ENCODE data around the gene SCML1. TPM values are rescaled to one million over a fixed set of nuclear protein-coding genes. Genes with fewer than 3 reads are reported as not detected.

SCML1 gene
- total RNA-seq, 1 donor from 2014 or later: 4.0 TPM

DNA sequence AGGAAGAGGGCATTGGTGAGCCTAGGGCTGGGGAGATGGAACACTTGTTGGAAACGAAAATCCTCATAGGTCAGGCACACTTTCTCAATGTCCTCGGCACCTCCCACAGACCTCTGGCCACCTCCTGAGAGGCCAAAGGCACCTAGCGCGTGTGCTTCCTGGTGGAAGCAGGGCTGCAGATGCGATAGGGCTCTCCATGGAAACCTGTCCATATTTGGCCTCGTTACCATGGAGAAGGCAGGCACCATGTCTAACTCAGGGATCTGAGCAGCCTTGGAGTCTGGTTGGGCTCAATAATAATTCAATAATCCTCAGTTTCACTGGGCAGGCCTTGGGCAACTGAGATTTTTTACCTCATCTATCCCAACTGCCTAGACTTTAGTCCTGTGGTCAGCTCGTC is 65.5 kb downstream of the SCML1 start:
- no peaks in the 10 kb centered on the region for H3K36me3 ChIP-seq (ENCODE audit: control insufficient read depth, insufficient read depth, low read length)
- H3K4me3 ChIP-seq (ENCODE audit: low read depth, low read length): no peak overlapping the region
- DNase-seq (ENCODE audit: low read depth): no peak
- H3K27me3 ChIP-seq (ENCODE audit: control insufficient read depth, insufficient read depth, low read length): no peaks in the 10 kb centered on the region
- TF ChIP-seq, protein P1, sequence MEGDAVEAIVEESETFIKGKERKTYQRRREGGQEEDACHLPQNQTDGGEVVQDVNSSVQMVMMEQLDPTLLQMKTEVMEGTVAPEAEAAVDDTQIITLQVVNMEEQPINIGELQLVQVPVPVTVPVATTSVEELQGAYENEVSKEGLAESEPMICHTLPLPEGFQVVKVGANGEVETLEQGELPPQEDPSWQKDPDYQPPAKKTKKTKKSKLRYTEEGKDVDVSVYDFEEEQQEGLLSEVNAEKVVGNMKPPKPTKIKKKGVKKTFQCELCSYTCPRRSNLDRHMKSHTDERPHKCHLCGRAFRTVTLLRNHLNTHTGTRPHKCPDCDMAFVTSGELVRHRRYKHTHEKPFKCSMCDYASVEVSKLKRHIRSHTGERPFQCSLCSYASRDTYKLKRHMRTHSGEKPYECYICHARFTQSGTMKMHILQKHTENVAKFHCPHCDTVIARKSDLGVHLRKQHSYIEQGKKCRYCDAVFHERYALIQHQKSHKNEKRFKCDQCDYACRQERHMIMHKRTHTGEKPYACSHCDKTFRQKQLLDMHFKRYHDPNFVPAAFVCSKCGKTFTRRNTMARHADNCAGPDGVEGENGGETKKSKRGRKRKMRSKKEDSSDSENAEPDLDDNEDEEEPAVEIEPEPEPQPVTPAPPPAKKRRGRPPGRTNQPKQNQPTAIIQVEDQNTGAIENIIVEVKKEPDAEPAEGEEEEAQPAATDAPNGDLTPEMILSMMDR (IDR thresholded peaks at IDR 0.05; ENCODE audit: insufficient read depth, low read length, poor library complexity, severe bottlenecking): no peak

DNA sequence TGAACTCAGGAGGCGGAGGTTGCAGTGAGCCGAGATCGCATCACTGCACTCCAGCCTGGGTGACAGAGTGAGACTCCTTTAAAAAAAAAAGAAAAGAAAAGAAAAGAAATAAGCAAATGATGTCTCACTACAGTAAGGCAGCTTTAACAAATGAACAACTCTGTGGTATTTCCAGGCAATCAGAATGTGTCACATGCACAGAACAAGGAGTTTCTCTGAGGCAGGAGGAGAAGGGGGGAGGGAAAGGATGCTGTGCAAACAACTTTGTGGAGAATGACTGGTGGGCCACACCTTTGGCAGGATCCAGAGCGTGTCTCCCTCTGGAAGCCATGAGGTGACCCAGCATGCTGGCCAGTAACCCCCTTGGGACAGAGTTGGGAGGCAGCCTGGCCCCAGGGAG is 66.2 kb downstream of the SCML1 start:
- TF ChIP-seq, protein P1 (IDR thresholded peaks at IDR 0.05; ENCODE audit: insufficient read depth, low read length, poor library complexity, severe bottlenecking): no peak
- no peak overlapping the region for H3K4me3 ChIP-seq (ENCODE audit: low read depth, low read length)
- no peaks in the 10 kb centered on the region for H3K27me3 ChIP-seq (ENCODE audit: control insufficient read depth, insufficient read depth, low read length)
- no peaks in the 10 kb centered on the region for H3K36me3 ChIP-seq (ENCODE audit: control insufficient read depth, insufficient read depth, low read length)
- peak; percentile 44 for DNase-seq (ENCODE audit: low read depth)

Other genes with a start within 250 kb of the SCML1 start
- 3.2 and 3.6 TPM in 2 replicates for gene RAI2, start 123.8 kb downstream of the SCML1 start, total RNA-seq

Data from kidney epithelial cell (primary cell).